Calu3 (cell line): Measurements from ENCODE around the gene FAM83D. TPM values are rescaled to one million over a fixed set of nuclear protein-coding genes. Genes with fewer than 3 reads are reported as not detected.

Experiments
- BruUV-seq: library from RNA; stranded (reverse); fragments of 400-500 nt; replicated peaks from 2 replicates; lab custom pipeline; 2021; lab: Mats Ljungman, UMichigan
- CTCF ChIA-PET: fragments of 300-600 bp; sonication (Branson Sonifier 250); formaldehyde crosslinking; loops from one replicate; lab custom pipeline; 2022; ENCODE audit warnings: antibody characterized with exemption; lab: Charles Lee
- DNase-seq: peaks from one replicate; pipeline ENCODE4 v3.0.0; 2022
- H3K27ac Mint-ChIP-seq: one replicate; pipeline ENCODE4 v1.8.0; 2022; ENCODE audit warnings: mixed read lengths; ENCODE audit not compliant: unreplicated experiment
- H3K27me3 Mint-ChIP-seq: one replicate; pipeline ENCODE4 v1.8.0; 2022; ENCODE audit warnings: mixed read lengths; ENCODE audit not compliant: unreplicated experiment
- H3K36me3 Mint-ChIP-seq: one replicate; pipeline ENCODE4 v1.8.0; 2022; ENCODE audit warnings: mild to moderate bottlenecking, moderate library complexity, mixed read lengths; ENCODE audit not compliant: insufficient read depth, unreplicated experiment
- H3K4me1 Mint-ChIP-seq: one replicate; pipeline ENCODE4 v1.8.0; 2022; ENCODE audit warnings: mild to moderate bottlenecking, low read depth, mixed read lengths; ENCODE audit not compliant: unreplicated experiment
- H3K4me3 Mint-ChIP-seq: one replicate; pipeline ENCODE4 v1.8.0; 2022; ENCODE audit warnings: mild to moderate bottlenecking, low read depth, moderate library complexity, mixed read lengths; ENCODE audit not compliant: unreplicated experiment
- H3K9me3 Mint-ChIP-seq: one replicate; pipeline ENCODE4 v1.8.0; 2022; ENCODE audit warnings: low read depth, mixed read lengths; ENCODE audit not compliant: unreplicated experiment
- CTCF ChIP-seq: fragments of 200-600 bp; IDR thresholded peaks from one replicate; pipeline ENCODE4 v1.8.0; 2022; ENCODE audit warnings: antibody characterized with exemption; ENCODE audit not compliant: unreplicated experiment
- intact Hi-C: fragments of 100-400 bp; cut with micrococcal nuclease; formaldehyde crosslinking; loops from one replicate; pipeline ENCODE4 v1.10.0; 2022; ENCODE audit not compliant: unreplicated experiment
- total RNA-seq: library from RNA; stranded (reverse); gene quantifications from 2 replicates; pipeline ENCODE4 v1.2.3, GENCODE V29; 2022

The FAM83D gene
- total RNA-seq, 1 experiment from 2014 or later: 84.0 TPM

GRCh38 chr20:38919683-38920082 is 6.5 kb upstream of the FAM83D start:
- CTCF ChIA-PET: interaction anchor here (0.7 kb wide), 1 partner anchor 131 kb away, joined by 3 read pairs; no protein-coding TSS in a partner anchor
- BruUV-seq: no TSS peak
- DNase-seq: no peak
- intact Hi-C loops: no loop called here
- H3K27ac Mint-ChIP-seq: no peak overlapping the region
- H3K9me3 Mint-ChIP-seq: no peaks in the 10 kb centered on the region
- H3K4me1 Mint-ChIP-seq: peaks cover 11% of the 10 kb centered on the region
- peaks cover 43% of the 10 kb centered on the region for H3K27me3 Mint-ChIP-seq
- H3K36me3 Mint-ChIP-seq: no peaks in the 10 kb centered on the region
- H3K4me3 Mint-ChIP-seq: no peak overlapping the region
- TF ChIP-seq CTCF: no peak

- Mint-ChIP-seq H3K4me3 (no peak overlapping the region), H3K27me3 (peaks cover 43% of the 10 kb centered on the region), H3K9me3 (peaks cover 3% of the 10 kb centered on the region), H3K27ac (no peak overlapping the region), H3K36me3 (peaks cover under 1% of the 10 kb centered on the region), H3K4me1 (peaks cover 11% of the 10 kb centered on the region)
- no peak for DNase-seq
- BruUV-seq: no TSS peak
- CTCF ChIA-PET: no interaction called here
- intact Hi-C loops: no loop called here
- TF ChIP-seq CTCF: no peak
These were observed 5.8 kb upstream of the FAM83D start for GRCh38 chr20:38920411-38920810.

- DNase-seq: no peak
- no peak overlapping the region for H3K27ac Mint-ChIP-seq
- peaks cover 43% of the 10 kb centered on the region for H3K27me3 Mint-ChIP-seq
- no TSS peak for BruUV-seq
- peaks cover 11% of the 10 kb centered on the region for H3K4me1 Mint-ChIP-seq
- CTCF ChIA-PET: interaction anchor here (0.6 to 1.6 kb wide), 3 partner anchors 12 to 1992 kb away, joined by 5 to 7 read pairs (median 5); no protein-coding TSS in a partner anchor
- H3K4me3 Mint-ChIP-seq: no peak overlapping the region
- TF ChIP-seq CTCF: no peak
- intact Hi-C loops: no loop called here
- peaks cover 5% of the 10 kb centered on the region for H3K36me3 Mint-ChIP-seq
- H3K9me3 Mint-ChIP-seq: peaks cover 3% of the 10 kb centered on the region
These were observed 5.4 kb upstream of the FAM83D start for GRCh38 chr20:38920851-38921250.

- intact Hi-C loops: no loop called here
- CTCF ChIA-PET: no interaction called here
- Mint-ChIP-seq H3K36me3 (peaks cover 44% of the 10 kb centered on the region), H3K27ac (peak overlapping the region; percentile 3), H3K4me3 (no peak overlapping the region), H3K9me3 (peaks cover 3% of the 10 kb centered on the region), H3K27me3 (peaks cover 22% of the 10 kb centered on the region), H3K4me1 (peaks cover 33% of the 10 kb centered on the region)
- TF ChIP-seq CTCF: no peak
- no TSS peak for BruUV-seq
- no peak for DNase-seq
These were observed 1.5 kb upstream of the FAM83D start for GRCh38 chr20:38924718-38925117.
